Dedifferentiated amniotic fluid mesenchymal stem cell (primary cell): ENCODE data around the gene RAP1GAP.

ENCODE experiments used
- DNase-seq: peaks from one replicate; pipeline ENCODE4 v3.0.0-alpha.2; 2016; ENCODE audit errors: extremely low spot score

Gene RAP1GAP

DNA sequence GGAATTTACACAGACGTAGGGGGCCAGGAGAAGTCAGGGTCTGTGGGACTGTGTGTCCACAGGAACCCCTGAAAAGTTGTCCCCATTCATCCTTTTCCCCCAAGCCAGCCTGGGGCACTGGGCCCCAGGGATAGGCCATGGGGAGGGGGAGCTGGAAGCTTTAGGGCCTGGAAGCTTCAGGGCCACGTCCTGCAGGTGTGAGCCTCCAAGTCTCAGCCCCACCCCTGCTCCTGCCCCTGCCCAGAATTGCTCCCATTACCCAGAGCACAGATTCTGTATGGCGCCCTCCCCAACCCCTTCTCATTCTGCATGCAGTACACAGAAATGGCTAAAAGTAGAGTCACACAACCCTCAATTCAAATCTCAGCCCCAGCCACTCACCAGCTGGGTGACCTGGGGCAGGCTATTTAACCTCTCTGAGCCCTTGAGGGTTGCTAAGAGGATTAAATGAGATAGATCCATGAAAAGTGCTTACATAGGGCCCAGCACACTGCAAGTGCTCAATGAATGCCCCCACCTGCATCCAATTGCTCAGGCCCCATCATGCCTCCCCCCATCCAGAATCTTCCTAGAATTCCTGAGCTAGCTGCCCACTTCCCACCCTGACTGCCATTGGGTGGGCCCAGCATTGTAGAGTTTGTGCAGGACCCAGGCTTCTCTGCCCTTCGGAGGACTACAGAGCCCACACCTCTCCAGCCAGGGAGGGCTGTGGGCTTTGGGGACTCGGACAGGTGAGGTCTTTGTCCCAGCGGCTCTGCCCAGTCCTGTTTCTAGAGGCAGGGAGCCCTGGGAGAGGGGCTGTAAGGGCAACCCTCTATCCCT, 6.5 kb downstream of the RAP1GAP start:
- DNase-seq: no peak

DNA sequence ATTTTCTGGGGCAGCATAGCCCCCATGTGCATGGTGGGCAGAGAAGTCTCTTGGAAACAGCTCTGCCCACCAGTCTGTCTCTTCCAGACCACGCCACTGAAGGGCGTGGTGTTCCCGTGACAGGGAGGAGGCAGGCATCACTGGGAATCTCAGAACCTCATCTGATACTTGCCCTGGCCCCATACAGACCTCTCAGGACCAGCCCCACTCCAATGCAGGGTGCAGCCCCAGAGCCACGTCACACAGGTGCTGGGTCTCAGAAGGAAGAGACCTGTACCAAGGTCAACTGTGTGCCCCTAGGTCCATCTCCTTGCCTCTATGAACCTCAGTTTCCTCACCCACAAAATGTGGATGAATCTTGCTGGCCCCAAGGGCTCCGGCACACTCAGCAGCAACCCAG, 7.3 kb downstream of the RAP1GAP start:
- no peak for DNase-seq

DNA sequence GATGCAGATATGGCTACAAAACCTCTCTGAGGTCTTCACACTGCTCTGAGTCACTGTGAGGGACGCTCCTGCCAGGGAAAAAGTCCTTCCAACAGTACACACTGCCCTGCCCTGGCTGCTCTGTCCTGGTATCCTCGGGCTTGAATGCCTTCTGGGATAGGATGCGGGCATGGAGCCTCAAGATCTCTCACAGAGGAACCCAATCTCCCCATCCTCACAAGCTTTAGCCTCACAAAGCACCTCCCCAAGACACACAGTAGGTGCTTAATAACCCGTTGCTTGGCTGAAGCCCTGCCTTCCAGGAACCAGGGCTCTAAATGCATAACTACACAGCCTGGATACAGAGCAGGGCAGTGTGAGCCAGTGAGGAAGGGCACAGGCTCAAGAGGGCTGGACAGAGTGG, 9.2 kb downstream of the RAP1GAP start:
- DNase-seq: no peak

- no peak for DNase-seq
These were observed 9.8 kb downstream of the RAP1GAP start for GRCh38 chr1:21659099-21659923.

DNA sequence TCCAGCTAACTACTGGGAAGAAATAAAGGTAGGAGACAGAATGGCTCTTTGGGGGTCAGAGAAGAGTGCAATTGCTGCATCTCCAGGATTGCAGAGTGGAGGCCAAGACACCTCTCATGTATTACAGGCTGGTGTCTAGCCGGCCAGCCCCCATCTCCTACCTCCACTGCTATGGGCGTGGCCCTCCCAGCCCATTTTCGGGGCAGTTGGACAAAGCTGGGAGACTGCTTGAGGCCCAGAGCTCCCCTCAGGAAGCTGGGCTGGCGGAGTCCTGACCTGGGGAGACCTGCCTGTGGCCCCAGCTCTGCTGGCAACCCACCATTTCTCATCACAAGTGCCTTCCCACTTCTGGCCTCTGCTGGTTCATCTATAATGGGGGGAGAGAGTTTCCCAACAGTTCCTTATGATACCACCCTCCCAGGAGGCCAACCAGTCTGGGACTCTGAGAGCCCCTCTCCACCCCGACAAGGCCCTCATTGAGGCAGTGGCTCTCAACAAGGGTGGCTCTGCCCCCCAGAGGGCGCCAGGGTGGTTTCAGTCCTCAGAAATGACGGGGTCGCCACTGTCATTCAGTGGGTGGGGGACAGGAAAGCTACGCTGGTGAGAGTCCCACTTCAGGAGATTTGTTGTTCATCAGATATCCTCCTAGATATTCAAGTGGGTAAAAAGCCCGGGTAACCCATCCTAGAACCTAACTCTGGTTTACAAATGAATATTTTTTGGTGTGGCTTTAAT, 11.5 kb downstream of the RAP1GAP start:
- DNase-seq: no peak

GRCh38 chr1:21655748-21656147, 13.4 kb downstream of the RAP1GAP start:
- DNase-seq: no peak

DNA sequence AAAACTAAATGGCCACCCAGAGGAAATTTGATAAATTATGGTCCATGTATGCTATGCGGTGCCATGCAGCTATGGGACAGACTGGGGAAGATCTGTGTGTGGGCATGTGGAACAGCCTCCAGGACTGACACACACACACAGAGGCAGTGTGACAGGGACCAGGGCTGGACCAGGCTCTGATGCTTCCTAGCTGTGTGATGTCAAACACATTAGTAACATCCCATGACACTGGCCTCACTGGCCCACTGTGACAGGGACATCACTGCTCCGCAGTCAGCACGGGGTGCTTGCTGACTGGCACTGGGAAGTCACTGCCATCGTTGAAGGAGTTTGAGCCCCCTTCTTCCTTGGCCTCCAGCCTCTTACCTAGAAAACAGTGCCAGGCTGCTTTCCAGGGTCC, 13.9 kb downstream of the RAP1GAP start:
- DNase-seq: no peak

GRCh38 chr1:21654209-21654608, 14.9 kb downstream of the RAP1GAP start:
- DNase-seq: no peak

DNA sequence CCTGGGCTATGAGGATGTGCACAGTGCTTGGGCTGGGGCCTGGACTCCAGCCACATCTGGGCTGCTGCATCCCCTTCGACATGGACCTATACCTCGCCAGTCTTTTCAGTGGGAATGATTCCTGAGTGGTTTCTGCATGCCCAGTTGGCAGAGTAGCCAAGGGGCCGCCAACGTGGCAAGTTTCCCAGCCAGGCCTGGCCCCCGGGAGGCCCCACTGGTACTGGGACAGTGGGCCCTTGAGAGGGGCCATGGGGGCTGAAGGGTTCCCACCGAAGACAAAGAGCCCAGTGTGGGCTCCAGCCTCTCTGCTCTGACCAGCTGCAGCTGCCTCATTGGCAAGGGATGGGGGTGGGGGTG, 15.4 kb downstream of the RAP1GAP start:
- DNase-seq: no peak

DNA sequence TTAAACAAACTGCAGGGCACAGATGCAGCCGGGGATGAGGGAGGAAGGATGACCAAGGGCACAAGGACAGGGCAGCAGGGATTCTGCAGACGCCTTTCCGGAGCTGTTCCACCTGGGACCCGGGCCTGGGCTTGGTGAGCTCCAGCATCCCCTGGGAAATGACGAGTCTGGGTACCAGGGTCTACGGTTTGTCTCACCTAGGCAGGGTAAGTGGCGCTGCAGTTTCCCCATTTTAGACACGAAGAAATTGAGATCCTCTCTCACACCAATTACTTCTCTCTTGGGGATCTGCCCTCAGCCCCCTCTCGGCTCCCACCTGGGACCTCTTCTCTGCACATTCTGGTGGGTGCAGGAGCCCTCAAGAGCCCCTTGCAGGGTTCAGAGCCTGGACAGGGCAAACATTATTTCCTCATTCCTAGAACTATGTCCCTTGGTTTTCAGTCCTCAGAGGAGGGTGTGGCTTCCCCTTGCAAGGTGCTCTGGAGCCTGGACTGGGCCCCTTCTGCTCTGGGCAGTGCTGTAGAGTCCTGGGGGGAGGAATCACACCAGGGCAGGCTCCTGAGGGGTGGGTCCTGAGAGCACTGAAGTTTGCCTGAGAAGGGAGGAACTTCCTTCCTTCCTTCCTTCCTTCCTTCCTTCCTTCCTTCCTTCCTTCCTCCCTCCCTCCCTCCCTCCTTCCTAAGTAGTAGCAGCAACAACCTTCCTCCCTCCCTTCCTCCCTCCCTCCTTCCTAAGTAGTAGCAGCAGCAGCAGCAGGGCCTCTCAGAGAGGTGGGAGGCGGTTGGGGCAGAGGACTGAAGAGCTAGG, 16.0 kb downstream of the RAP1GAP start:
- no peak for DNase-seq

GRCh38 chr1:21652101-21652936, 16.8 kb downstream of the RAP1GAP start:
- DNase-seq: no peak

DNA sequence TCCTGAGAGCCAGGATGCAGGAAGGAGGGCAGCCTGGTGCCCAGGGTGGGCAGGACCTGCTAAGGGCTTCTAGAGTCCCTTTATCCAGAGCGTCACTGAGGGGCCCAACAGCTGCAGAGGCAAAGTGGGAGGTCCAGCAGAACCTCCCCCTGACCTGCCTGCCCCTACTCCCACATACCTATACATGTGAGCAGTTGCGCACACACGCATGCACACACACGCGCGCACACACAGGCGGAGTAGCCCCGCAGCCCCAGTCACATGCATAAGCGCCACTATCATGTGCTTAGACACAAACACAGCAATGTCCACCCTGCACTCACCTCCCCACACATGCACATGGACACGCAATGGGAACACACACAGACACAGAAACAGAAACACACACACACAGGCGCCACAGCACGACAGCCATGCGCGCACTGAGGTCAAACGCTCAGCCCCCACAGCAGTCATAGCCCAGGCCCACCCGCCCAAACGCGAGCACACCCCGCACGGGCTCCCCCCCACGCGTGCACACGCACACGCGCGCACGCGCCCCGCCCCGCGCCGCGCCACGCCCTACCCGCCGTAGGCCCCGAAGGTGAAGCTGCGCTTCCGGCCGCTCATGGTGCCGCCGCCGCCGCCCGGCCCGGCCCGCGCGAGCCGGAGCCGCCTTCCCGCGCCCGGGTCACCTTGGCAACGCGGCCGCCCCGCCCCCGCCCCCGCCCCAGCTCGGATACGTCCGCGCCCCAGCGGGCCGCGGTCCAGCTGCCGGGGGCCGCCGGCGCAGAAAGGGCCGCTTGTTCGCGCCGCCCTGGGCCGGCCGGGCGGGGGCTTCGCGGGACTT, 17.7 kb downstream of the RAP1GAP start:
- DNase-seq: no peak

- no peak for DNase-seq
These were observed 18.8 kb downstream of the RAP1GAP start for GRCh38 chr1:21650400-21650799.

GRCh38 chr1:21649315-21649714, 19.8 kb downstream of the RAP1GAP start:
- DNase-seq: no peak

DNA sequence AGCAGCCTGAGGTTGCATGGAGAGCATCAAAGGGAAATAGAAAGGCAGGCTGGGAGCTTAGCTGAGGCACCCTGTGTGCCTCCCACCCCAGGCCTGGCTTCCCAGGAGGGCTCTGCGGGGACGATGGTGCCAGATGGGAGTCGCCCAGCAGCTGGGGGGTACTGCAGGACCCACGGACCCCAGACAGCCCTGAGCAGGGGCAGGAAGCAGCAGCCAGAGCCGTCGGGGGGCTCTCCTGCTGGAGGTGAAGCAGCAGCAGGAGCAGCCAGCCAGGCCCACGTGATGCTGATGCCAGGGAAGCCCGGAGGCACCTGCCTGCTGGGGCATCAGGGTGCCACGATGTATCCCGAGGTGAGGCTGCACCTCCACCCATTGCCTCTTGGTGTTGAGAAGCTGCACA, 20.4 kb downstream of the RAP1GAP start:
- no peak for DNase-seq

- DNase-seq: no peak
These were observed 20.8 kb downstream of the RAP1GAP start for GRCh38 chr1:21648352-21648730.

GRCh38 chr1:21647431-21648351, 21.5 kb downstream of the RAP1GAP start:
- DNase-seq: no peak

- DNase-seq: no peak
These were observed 23.6 kb downstream of the RAP1GAP start for GRCh38 chr1:21645550-21645949.

DNA sequence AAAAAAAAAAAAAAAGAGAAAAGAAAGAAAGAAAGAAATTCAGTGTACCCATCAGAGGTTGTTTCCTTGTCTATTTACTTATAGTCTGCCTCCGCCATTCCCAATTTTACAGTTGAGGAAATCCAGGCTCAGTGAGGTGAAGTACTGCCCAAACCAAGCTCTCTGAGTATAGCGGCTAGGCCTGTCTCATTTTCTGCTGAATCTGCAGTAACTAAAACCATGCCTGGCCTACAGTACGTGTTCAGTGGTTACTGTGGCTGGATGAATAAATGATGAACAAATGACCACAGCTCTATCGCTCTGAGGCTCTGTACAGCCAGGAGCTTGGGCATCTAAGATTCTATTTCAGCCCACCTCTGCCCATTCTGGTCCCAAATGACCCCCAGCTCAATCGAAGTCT, 24.3 kb downstream of the RAP1GAP start:
- DNase-seq: no peak
